ENCODE results near the gene CA4. TPM values are rescaled to one million over a fixed set of nuclear protein-coding genes. Genes with fewer than 3 reads are reported as not detected.
"Not testable (repeated sequence)": the region's sequence is repeated elsewhere in the genome, so short reads cannot be mapped to it uniquely, and the experiment has no call there.

Gene CA4
- total RNA-seq, 1 donor from 2014 or later = 13.6 TPM

- intact Hi-C loops (cut with DNase I) = not testable (repeated sequence)
Measured at GRCh38 chr17:60194141-60194540, 44.4 kb downstream of the CA4 start.

GRCh38 chr17:60198630-60199029 lies 48.9 kb downstream of the CA4 start:
- intact Hi-C loops (cut with DNase I); DNase-seq (ENCODE audit: low spot score); ATAC-seq: not testable (repeated sequence)

More at GRCh38 chr17:60194141-60194540, 44.4 kb downstream of the CA4 start:
- DNase-seq (ENCODE audit: low spot score); ATAC-seq: not testable (repeated sequence)

DNA sequence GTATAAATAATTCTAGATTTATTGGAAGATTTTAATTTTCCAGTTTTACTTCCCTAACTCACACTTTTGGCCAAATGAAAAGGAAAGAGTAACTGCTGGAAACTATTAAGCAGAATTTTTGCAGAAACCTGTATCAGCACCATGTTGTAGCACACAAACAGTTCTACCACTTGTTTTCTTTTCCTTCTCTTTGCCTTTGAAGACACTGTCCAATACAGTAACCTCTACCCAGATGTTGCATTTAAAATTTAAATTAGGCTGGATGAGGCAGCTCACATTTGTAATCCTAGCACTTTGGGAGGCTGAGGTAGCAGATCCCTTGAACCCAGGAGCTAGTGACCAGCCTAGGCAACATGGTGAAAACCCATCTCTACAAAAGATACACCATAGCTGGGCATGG lies 56.0 kb downstream of the CA4 start:
- intact Hi-C loops (cut with DNase I); ATAC-seq: not testable (repeated sequence)

DNA sequence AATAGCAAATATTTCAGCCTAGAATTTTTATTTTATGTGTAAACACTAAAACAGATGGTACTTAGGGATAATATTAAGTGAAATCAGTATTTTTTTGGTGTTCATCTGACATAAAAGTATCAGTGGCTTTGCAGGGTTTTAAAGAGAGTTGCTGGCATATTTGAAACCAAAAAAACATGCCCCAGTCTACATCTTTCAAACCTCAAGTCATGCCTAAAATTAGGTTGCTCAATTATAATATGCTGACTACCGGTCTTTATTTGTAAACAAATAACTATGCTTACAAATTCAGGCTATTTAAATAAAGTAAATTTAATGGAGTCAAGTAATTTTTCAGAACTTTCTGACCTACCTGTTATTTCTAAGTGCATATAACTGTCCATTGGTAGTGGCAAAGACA lies 58.5 kb downstream of the CA4 start:
- ATAC-seq; intact Hi-C loops (cut with DNase I); DNase-seq (ENCODE audit: low spot score): not testable (repeated sequence)

More for the DNA sequence above, 56.0 kb downstream of the CA4 start:
- DNase-seq (ENCODE audit: low spot score) = not testable (repeated sequence)

Other genes starting within 250 kb of the CA4 start
- 16.3 TPM for gene RNFT1, start 185.2 kb upstream of the CA4 start, total RNA-seq
- gene HEATR6, start 71.1 kb upstream of the CA4 start, total RNA-seq = 21.0 TPM
- 90.1 TPM for gene USP32, start 242.2 kb downstream of the CA4 start, total RNA-seq

Data from sciatic nerve (tissue), 2 donors.